RWPE2 (cell line): ENCODE results near the gene TCF7.

Source experiments
- ATAC-seq: fragments of 200-7000 bp; cut with Tn5 transposase; 3 replicates; pipeline ENCODE4 v1.9.1; 2021; ENCODE audit warnings: low read depth
- DNase-seq: peaks from one replicate; pipeline ENCODE4 v3.0.0-alpha.2; 2020; ENCODE audit warnings: low spot score
- H3K27ac ChIP-seq: fragments of 450-650 bp; 2 replicates; pipeline ENCODE4 v1.5.1; 2017; ENCODE audit warnings: mild to moderate bottlenecking; ENCODE audit not compliant: poor library complexity, severe bottlenecking
- H3K27me3 ChIP-seq: fragments of 250-450 bp; sonication (Bioruptor Pico); 2 replicates; pipeline ENCODE4 v1.5.1; 2021; ENCODE audit warnings: mild to moderate bottlenecking, moderate library complexity; ENCODE audit not compliant: insufficient read depth, poor library complexity, severe bottlenecking
- H3K36me3 ChIP-seq: fragments of 250-450 bp; sonication (Bioruptor Pico); 2 replicates; pipeline ENCODE4 v1.5.1; 2020; ENCODE audit warnings: low read depth, mild to moderate bottlenecking, moderate library complexity
- H3K4me1 ChIP-seq: fragments of 250-450 bp; sonication (Bioruptor Pico); 2 replicates; pipeline ENCODE4 v1.5.1; 2021; ENCODE audit warnings: mild to moderate bottlenecking, moderate library complexity; ENCODE audit not compliant: insufficient read depth, poor library complexity, severe bottlenecking
- H3K4me3 ChIP-seq: fragments of 250-450 bp; sonication (Bioruptor Pico); 2 replicates; pipeline ENCODE4 v1.5.1; 2021; ENCODE audit warnings: mild to moderate bottlenecking, moderate library complexity; ENCODE audit not compliant: severe bottlenecking
- H3K9me3 ChIP-seq: fragments of 250-450 bp; sonication (Bioruptor Pico); 2 replicates; pipeline ENCODE4 v1.5.1; 2021; ENCODE audit warnings: mild to moderate bottlenecking, moderate library complexity; ENCODE audit not compliant: severe bottlenecking
- CTCF ChIP-seq: fragments of 450-650 bp; IDR thresholded peaks from one replicate; pipeline ENCODE4 v1.5.1; 2017; ENCODE audit warnings: mild to moderate bottlenecking, moderate library complexity; ENCODE audit not compliant: poor library complexity, severe bottlenecking

The TCF7 gene

GRCh38 chr5:134124289-134125038 lies 10.0 kb downstream of the TCF7 start:
- Histone ChIP-seq H3K4me1 (peaks cover 18% of the 10 kb centered on the region), H3K27ac (peak overlapping the region; percentile 35)

GRCh38 chr5:134125039-134126015 lies 10.8 kb downstream of the TCF7 start:
- Histone ChIP-seq H3K27me3 (no peaks in the 10 kb centered on the region), H3K4me3 (no peak overlapping the region), H3K27ac (peak overlapping the region; percentile 35), H3K4me1 (peaks cover 18% of the 10 kb centered on the region), H3K36me3 (no peaks in the 10 kb centered on the region), H3K9me3 (no peaks in the 10 kb centered on the region)
- peak; percentile 70 for ATAC-seq
- no peak for TF ChIP-seq CTCF
- no peak for DNase-seq

More at GRCh38 chr5:134124289-134125038, 10.0 kb downstream of the TCF7 start:
- no peak overlapping the region for H3K4me3 ChIP-seq
- no peak for TF ChIP-seq CTCF
- H3K9me3 ChIP-seq, result no peaks in the 10 kb centered on the region
- ATAC-seq (peak; percentile 50), DNase-seq (no peak)
- H3K27me3 ChIP-seq, result no peaks in the 10 kb centered on the region
- no peaks in the 10 kb centered on the region for H3K36me3 ChIP-seq

- H3K9me3 ChIP-seq, result no peaks in the 10 kb centered on the region
- no peak overlapping the region for H3K27ac ChIP-seq
- peak; percentile 17; the same call in 1 of the 3 replicates for ATAC-seq
- H3K4me1 ChIP-seq, result peaks cover 18% of the 10 kb centered on the region
- no peaks in the 10 kb centered on the region for H3K27me3 ChIP-seq
- H3K4me3 ChIP-seq, result no peak overlapping the region
- DNase-seq, result no peak
- TF ChIP-seq CTCF, result no peak
- H3K36me3 ChIP-seq, result no peaks in the 10 kb centered on the region
These were observed 12.9 kb downstream of the TCF7 start for GRCh38 chr5:134127376-134127861.

- Histone ChIP-seq H3K36me3 (no peaks in the 10 kb centered on the region), H3K27ac (no peak overlapping the region), H3K4me3 (no peak overlapping the region), H3K9me3 (no peaks in the 10 kb centered on the region), H3K4me1 (peaks cover 18% of the 10 kb centered on the region), H3K27me3 (no peaks in the 10 kb centered on the region)
- no peak for TF ChIP-seq CTCF
- ATAC-seq (no peak), DNase-seq (no peak)
These were observed 13.6 kb downstream of the TCF7 start for GRCh38 chr5:134127988-134128647.
